Measurements from ENCODE around the gene ARID1B.

ARID1B gene

DNA sequence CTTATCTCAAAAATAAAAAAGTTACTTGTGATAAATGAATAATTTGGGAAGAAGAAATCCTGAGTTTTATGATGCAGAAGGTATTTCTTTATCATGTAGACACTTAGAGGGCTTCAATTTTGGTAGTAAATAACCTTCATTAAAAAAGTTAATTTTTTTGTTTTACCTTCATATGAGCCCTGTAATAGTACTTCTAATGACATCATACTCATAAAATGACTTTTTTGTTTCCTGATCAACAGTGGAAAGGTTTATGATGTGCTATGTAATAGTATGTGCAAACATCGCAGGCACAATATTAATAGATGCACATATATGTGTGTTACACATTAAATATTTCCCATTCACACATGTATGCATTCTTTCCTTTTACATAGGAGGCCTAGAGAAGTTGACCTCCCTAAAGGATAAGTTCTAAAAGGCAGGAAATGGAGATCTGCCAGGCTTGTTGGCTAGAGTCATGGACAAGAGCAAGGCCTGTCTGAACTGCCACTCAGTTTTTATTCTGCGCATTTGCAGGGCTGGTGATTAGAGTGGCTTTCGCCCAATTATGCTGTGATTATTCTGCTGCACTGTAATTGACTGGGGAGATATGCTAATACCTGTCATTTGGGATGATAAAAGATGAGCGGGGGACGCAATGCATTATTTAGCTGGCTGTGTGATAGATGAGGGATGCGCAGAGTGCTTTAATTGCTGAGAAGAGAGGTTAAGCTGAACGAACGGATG lies 273.5 kb downstream of the ARID1B start:
- Histone ChIP-seq H3K27ac (ENCODE audit: low read depth, low read length) (no peak overlapping the region), H3K4me1 (ENCODE audit: control insufficient read depth in 1 of 2, insufficient read depth in 2 of 2, low read length in 2 of 2) (peaks cover 0 to 4% of the 10 kb centered on the region in 2 experiments), H3K18ac (ENCODE audit: low read length) (peak overlapping the region; percentile 53), H3K4ac (ENCODE audit: low read depth, low read length) (no peak overlapping the region), H3K9me3 (ENCODE audit: insufficient read depth, low read depth, low read length) (peaks cover 3% of the 10 kb centered on the region), H2BK12ac (ENCODE audit: low read length) (no peak overlapping the region), H3K23ac (ENCODE audit: low read length) (no peak overlapping the region), H4K8ac (ENCODE audit: low read depth, low read length) (no peak overlapping the region), H3K79me2 (ENCODE audit: control insufficient read depth, insufficient read depth, low read length, poor library complexity) (no peaks in the 10 kb centered on the region), H3K4me2 (ENCODE audit: low read length) (no peak overlapping the region), H2BK5ac (ENCODE audit: low read depth, low read length, poor library complexity) (no peak overlapping the region), H2BK120ac (ENCODE audit: insufficient read depth, low read length, poor library complexity) (no peak overlapping the region), H3K9ac (ENCODE audit: low read length) (no peak overlapping the region), H3K14ac (ENCODE audit: low read length) (no peak overlapping the region), H4K12ac (ENCODE audit: low read depth, low read length) (no peak overlapping the region), H2AK5ac (ENCODE audit: low read length) (no peak overlapping the region), H3K4me3 (ENCODE audit: low read depth, low read length) (no peak overlapping the region), H3K79me1 (ENCODE audit: low read length) (no peaks in the 10 kb centered on the region), H4K91ac (ENCODE audit: low read depth, low read length) (no peak overlapping the region), H3K27me3 (ENCODE audit: insufficient read depth, low read length) (no peaks in the 10 kb centered on the region), H3K36me3 (ENCODE audit: control insufficient read depth in 1 of 2, insufficient read depth in 2 of 2, low read length in 2 of 2) (peaks cover 2 to 7% of the 10 kb centered on the region in 2 experiments), H2AFZ (ENCODE audit: insufficient read depth, low read length, poor library complexity) (no peak overlapping the region)
- 100% methylated on average over 3 of the region's 8 CpGs for WGBS (ENCODE audit: extremely low coverage, insufficient coverage, insufficient read length)
- DNase-seq = no peak

- H4K12ac ChIP-seq (ENCODE audit: low read depth, low read length) = no peak overlapping the region
- no peak overlapping the region for H3K4me2 ChIP-seq (ENCODE audit: low read length)
- H3K23ac ChIP-seq (ENCODE audit: low read length) = no peak overlapping the region
- H3K14ac ChIP-seq (ENCODE audit: low read length) = no peak overlapping the region
- peaks cover 2% of the 10 kb centered on the region for H3K9me3 ChIP-seq (ENCODE audit: insufficient read depth, low read depth, low read length)
- no peak overlapping the region for H3K9ac ChIP-seq (ENCODE audit: low read length)
- no peak for DNase-seq
- H3K79me2 ChIP-seq (ENCODE audit: control insufficient read depth, insufficient read depth, low read length, poor library complexity) = no peaks in the 10 kb centered on the region
- H3K27ac ChIP-seq (ENCODE audit: low read depth, low read length) = no peak overlapping the region
- H2BK120ac ChIP-seq (ENCODE audit: insufficient read depth, low read length, poor library complexity) = no peak overlapping the region
- no peaks in the 10 kb centered on the region for H3K79me1 ChIP-seq (ENCODE audit: low read length)
- H2BK5ac ChIP-seq (ENCODE audit: low read depth, low read length, poor library complexity) = no peak overlapping the region
- WGBS (ENCODE audit: extremely low coverage, insufficient coverage, insufficient read length) = no CpG with 5 or more reads among the region's 4 CpGs
- H3K36me3 ChIP-seq (ENCODE audit: control insufficient read depth in 1 of 2, insufficient read depth in 2 of 2, low read length in 2 of 2) = peaks cover 2 to 7% of the 10 kb centered on the region in 2 experiments
- H3K27me3 ChIP-seq (ENCODE audit: insufficient read depth, low read length) = no peaks in the 10 kb centered on the region
- no peak overlapping the region for H3K4ac ChIP-seq (ENCODE audit: low read depth, low read length)
- H2BK12ac ChIP-seq (ENCODE audit: low read length) = no peak overlapping the region
- H4K91ac ChIP-seq (ENCODE audit: low read depth, low read length) = no peak overlapping the region
- H3K4me1 ChIP-seq (ENCODE audit: control insufficient read depth in 1 of 2, insufficient read depth in 2 of 2, low read length in 2 of 2) = no peaks in the 10 kb centered on the region
- no peak overlapping the region for H2AK5ac ChIP-seq (ENCODE audit: low read length)
- H3K18ac ChIP-seq (ENCODE audit: low read length) = peak overlapping the region; percentile 81
- H2AFZ ChIP-seq (ENCODE audit: insufficient read depth, low read length, poor library complexity) = no peak overlapping the region
- H4K8ac ChIP-seq (ENCODE audit: low read depth, low read length) = no peak overlapping the region
- H3K4me3 ChIP-seq (ENCODE audit: low read depth, low read length) = no peak overlapping the region
Observed at GRCh38 chr6:157054531-157054979, 277.4 kb downstream of the ARID1B start.

DNA sequence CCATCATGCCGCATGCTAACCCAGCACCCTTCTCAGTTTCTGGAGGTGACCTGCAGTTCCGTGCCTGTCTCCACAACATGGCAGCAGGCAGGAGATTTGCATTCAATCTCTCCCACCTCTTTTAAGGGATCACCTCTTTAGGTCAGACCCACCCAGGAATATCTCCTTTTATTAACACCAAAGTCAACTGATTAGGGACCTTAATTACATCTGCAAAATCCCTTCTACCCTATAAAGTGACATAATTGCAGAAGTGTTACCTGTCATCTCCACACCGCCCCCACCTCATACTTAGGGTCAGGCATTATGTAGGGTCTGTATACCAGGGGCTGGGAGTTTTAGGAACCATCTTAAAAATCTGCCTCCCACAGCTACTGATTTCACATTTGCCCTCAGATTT lies 278.7 kb downstream of the ARID1B start:
- Histone ChIP-seq H3K36me3 (ENCODE audit: control insufficient read depth in 1 of 2, insufficient read depth in 2 of 2, low read length in 2 of 2) (peaks cover 2 to 5% of the 10 kb centered on the region in 2 experiments), H3K4me3 (ENCODE audit: low read depth, low read length) (no peak overlapping the region), H3K4me2 (ENCODE audit: low read length) (no peak overlapping the region), H2BK120ac (ENCODE audit: insufficient read depth, low read length, poor library complexity) (no peak overlapping the region), H2AFZ (ENCODE audit: insufficient read depth, low read length, poor library complexity) (no peak overlapping the region), H4K91ac (ENCODE audit: low read depth, low read length) (no peak overlapping the region), H2BK5ac (ENCODE audit: low read depth, low read length, poor library complexity) (no peak overlapping the region), H3K18ac (ENCODE audit: low read length) (no peak overlapping the region), H3K4ac (ENCODE audit: low read depth, low read length) (no peak overlapping the region), H3K23ac (ENCODE audit: low read length) (no peak overlapping the region), H3K79me1 (ENCODE audit: low read length) (no peaks in the 10 kb centered on the region), H3K9ac (ENCODE audit: low read length) (no peak overlapping the region), H3K27me3 (ENCODE audit: insufficient read depth, low read length) (no peaks in the 10 kb centered on the region), H3K27ac (ENCODE audit: low read depth, low read length) (no peak overlapping the region), H3K79me2 (ENCODE audit: control insufficient read depth, insufficient read depth, low read length, poor library complexity) (no peaks in the 10 kb centered on the region), H4K12ac (ENCODE audit: low read depth, low read length) (no peak overlapping the region), H4K8ac (ENCODE audit: low read depth, low read length) (no peak overlapping the region), H2BK12ac (ENCODE audit: low read length) (no peak overlapping the region), H3K14ac (ENCODE audit: low read length) (no peak overlapping the region), H3K4me1 (ENCODE audit: control insufficient read depth in 1 of 2, insufficient read depth in 2 of 2, low read length in 2 of 2) (peaks cover 0 to 3% of the 10 kb centered on the region in 2 experiments), H3K9me3 (ENCODE audit: insufficient read depth, low read depth, low read length) (peaks cover 2% of the 10 kb centered on the region), H2AK5ac (ENCODE audit: low read length) (no peak overlapping the region)
- no peak for DNase-seq
- WGBS (ENCODE audit: extremely low coverage, insufficient coverage, insufficient read length) = no CpG with 5 or more reads among the region's 3 CpGs

DNA sequence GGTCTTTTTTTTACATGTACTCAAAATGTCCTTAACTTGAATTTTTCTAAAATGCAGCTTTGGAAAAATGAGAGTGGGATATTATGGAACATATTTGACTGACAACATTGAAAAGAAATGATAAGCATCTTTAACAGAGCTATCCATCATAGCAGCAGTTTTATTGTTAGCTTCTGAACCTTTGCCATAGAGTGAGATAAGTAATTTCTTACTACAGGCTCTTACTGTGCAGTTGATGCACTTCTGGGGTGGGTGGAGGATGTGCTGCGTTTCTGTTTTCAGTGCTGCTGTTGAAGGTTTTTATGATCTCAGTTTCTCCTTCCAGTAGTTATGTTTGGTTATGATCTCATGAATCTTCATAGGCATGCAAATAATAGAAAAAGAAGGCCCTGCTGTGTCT lies 279.1 kb downstream of the ARID1B start:
- no peak overlapping the region for H4K12ac ChIP-seq (ENCODE audit: low read depth, low read length)
- no peak overlapping the region for H3K14ac ChIP-seq (ENCODE audit: low read length)
- no peak overlapping the region for H2BK12ac ChIP-seq (ENCODE audit: low read length)
- no peak overlapping the region for H3K9ac ChIP-seq (ENCODE audit: low read length)
- H3K79me2 ChIP-seq (ENCODE audit: control insufficient read depth, insufficient read depth, low read length, poor library complexity) = no peaks in the 10 kb centered on the region
- no CpG with 5 or more reads among the region's 1 CpG for WGBS (ENCODE audit: extremely low coverage, insufficient coverage, insufficient read length)
- no peaks in the 10 kb centered on the region for H3K27me3 ChIP-seq (ENCODE audit: insufficient read depth, low read length)
- no peak overlapping the region for H2AFZ ChIP-seq (ENCODE audit: insufficient read depth, low read length, poor library complexity)
- no peak overlapping the region for H2BK5ac ChIP-seq (ENCODE audit: low read depth, low read length, poor library complexity)
- H3K4me1 ChIP-seq (ENCODE audit: control insufficient read depth in 1 of 2, insufficient read depth in 2 of 2, low read length in 2 of 2) = peaks cover 0 to 3% of the 10 kb centered on the region in 2 experiments
- H4K91ac ChIP-seq (ENCODE audit: low read depth, low read length) = no peak overlapping the region
- no peak for DNase-seq
- no peak overlapping the region for H3K23ac ChIP-seq (ENCODE audit: low read length)
- H4K8ac ChIP-seq (ENCODE audit: low read depth, low read length) = no peak overlapping the region
- H2AK5ac ChIP-seq (ENCODE audit: low read length) = no peak overlapping the region
- H2BK120ac ChIP-seq (ENCODE audit: insufficient read depth, low read length, poor library complexity) = no peak overlapping the region
- H3K36me3 ChIP-seq (ENCODE audit: control insufficient read depth in 1 of 2, insufficient read depth in 2 of 2, low read length in 2 of 2) = peaks cover 2 to 5% of the 10 kb centered on the region in 2 experiments
- H3K4me2 ChIP-seq (ENCODE audit: low read length) = no peak overlapping the region
- no peak overlapping the region for H3K4ac ChIP-seq (ENCODE audit: low read depth, low read length)
- peaks cover 2% of the 10 kb centered on the region for H3K9me3 ChIP-seq (ENCODE audit: insufficient read depth, low read depth, low read length)
- no peak overlapping the region for H3K4me3 ChIP-seq (ENCODE audit: low read depth, low read length)
- H3K27ac ChIP-seq (ENCODE audit: low read depth, low read length) = no peak overlapping the region
- H3K18ac ChIP-seq (ENCODE audit: low read length) = no peak overlapping the region
- no peaks in the 10 kb centered on the region for H3K79me1 ChIP-seq (ENCODE audit: low read length)

All from trophoblast cell (in vitro differentiated cells and primary cell).